ENCODE measurements around the gene FREM3.

DNA sequence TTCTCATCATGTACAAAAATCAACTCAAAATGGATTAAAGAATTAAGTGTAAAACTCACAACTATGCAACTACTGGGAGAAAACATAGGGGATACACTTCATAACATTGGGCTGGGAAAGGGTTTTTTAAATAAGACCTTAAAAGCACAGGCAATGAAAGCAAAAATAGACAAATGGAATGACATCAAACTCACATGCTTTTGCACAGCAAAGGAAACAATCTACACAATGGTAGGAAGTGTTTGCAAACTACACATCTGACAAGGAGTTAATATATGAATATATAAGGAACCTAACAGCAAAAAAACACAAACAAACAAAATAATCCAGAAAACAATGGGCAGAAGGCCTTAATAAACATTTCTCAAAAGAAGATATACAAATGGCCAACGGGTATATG lies 57.9 kb downstream of the FREM3 start:
- no peak for TF ChIP-seq GATA2 (IDR thresholded peaks at IDR 0.05; ENCODE audit: low read depth, low read length)
- no peak for TF ChIP-seq GATA3 (IDR thresholded peaks at IDR 0.05; ENCODE audit: low read depth, low read length)

Data from SH-SY5Y (cell line).